Activated CD4-positive, alpha-beta T cell treated with anti-CD3 and anti-CD28 coated beads for 36 hours (primary cell): ENCODE results near the gene SPON2. TPM values are rescaled to one million over a fixed set of nuclear protein-coding genes. Genes with fewer than 3 reads are reported as not detected.

Experiments used
- ATAC-seq: fragments of 200-7000 bp; cut with Tn5 transposase; one replicate; pipeline ENCODE4 v1.10.0; 2021; ENCODE audit warnings: mild to moderate bottlenecking, moderate library complexity
- CTCF ChIA-PET: fragments of 350-600 bp; sonication (Branson Sonifier 250); formaldehyde crosslinking; loops from one replicate; lab custom pipeline; 2021; ENCODE audit warnings: antibody characterized with exemption; lab: Charles Lee
- POLR2A ChIA-PET: fragments of 350-600 bp; sonication (Branson Sonifier 250); formaldehyde crosslinking; loops from one replicate; lab custom pipeline; 2021; ENCODE audit warnings: antibody characterized with exemption, inconsistent platforms; lab: Charles Lee
- DNase-seq: peaks from one replicate; pipeline ENCODE4 v3.0.0-alpha.2; 2020
- H3K27ac Mint-ChIP-seq: one replicate; pipeline ENCODE4 v1.8.0; 2021; ENCODE audit warnings: mixed read lengths
- H3K27me3 Mint-ChIP-seq: one replicate; pipeline ENCODE4 v1.8.0; 2021; ENCODE audit warnings: mixed read lengths
- H3K36me3 Mint-ChIP-seq: one replicate; pipeline ENCODE4 v1.8.0; 2021; ENCODE audit warnings: low read depth, mixed read lengths
- H3K4me1 Mint-ChIP-seq: one replicate; pipeline ENCODE4 v1.8.0; 2021; ENCODE audit warnings: mixed read lengths
- H3K4me3 Mint-ChIP-seq: one replicate; pipeline ENCODE4 v1.8.0; 2021; ENCODE audit warnings: mild to moderate bottlenecking, moderate library complexity, mixed read lengths
- H3K9me3 Mint-ChIP-seq: one replicate; pipeline ENCODE4 v1.8.0; 2021; ENCODE audit warnings: low read depth, mixed read lengths
- intact Hi-C, 2 experiments: fragments of 100-400 bp; cut with DNase I in 1 of 2; cut with micrococcal nuclease in 1 of 2; formaldehyde crosslinking; loops; one replicate each; pipeline versions ENCODE4 v1.14.2 to v1.15.1; 2022 to 2024; cut with DNase I, micrococcal nuclease
- total RNA-seq, 2 experiments: library from RNA; stranded (reverse); gene quantifications; one replicate each; pipeline ENCODE4 v1.2.3, GENCODE V29; 2021

SPON2 gene
- total RNA-seq, 2 experiments from 2014 or later: 7.5 to 8.5 TPM

- peaks cover 28% of the 10 kb centered on the region for H3K4me1 Mint-ChIP-seq
- CTCF ChIA-PET: interaction anchor here (1.1 kb wide), 1 partner anchor 27 kb away, joined by 4 read pairs; no protein-coding TSS in a partner anchor
- H3K36me3 Mint-ChIP-seq: peaks cover 24% of the 10 kb centered on the region
- DNase-seq (no peak), ATAC-seq (no peak)
- no peak overlapping the region for H3K4me3 Mint-ChIP-seq
- H3K9me3 Mint-ChIP-seq: no peaks in the 10 kb centered on the region
- POLR2A ChIA-PET: no interaction called here
- H3K27me3 Mint-ChIP-seq: no peaks in the 10 kb centered on the region
- H3K27ac Mint-ChIP-seq: no peak overlapping the region
- intact Hi-C loops: loop anchor here in 1 of 2 experiments (5.0 kb wide), 1 partner anchor 47 kb away; no protein-coding TSS in a partner anchor
Measured at GRCh38 chr4:1214101-1215095, 42.0 kb upstream of the SPON2 start.

GRCh38 chr4:1213336-1213995 is 41.1 kb upstream of the SPON2 start:
- CTCF ChIA-PET: no interaction called here
- Mint-ChIP-seq H3K4me3 (no peak overlapping the region), H3K4me1 (peaks cover 21% of the 10 kb centered on the region), H3K27me3 (no peaks in the 10 kb centered on the region), H3K9me3 (no peaks in the 10 kb centered on the region), H3K27ac (no peak overlapping the region), H3K36me3 (peaks cover 17% of the 10 kb centered on the region)
- DNase-seq (no peak), ATAC-seq (no peak)
- intact Hi-C loops: no loop called here
- POLR2A ChIA-PET: no interaction called here

- DNase-seq (no peak), ATAC-seq (no peak)
- peaks cover 17% of the 10 kb centered on the region for H3K4me1 Mint-ChIP-seq
- intact Hi-C loops: no loop called here
- ChIA-PET POLR2A (no interaction called here), CTCF (interaction anchor here (0.6 kb wide), 1 partner anchor 376 kb away, joined by 3 read pairs; no protein-coding TSS in a partner anchor)
- peaks cover 13% of the 10 kb centered on the region for H3K36me3 Mint-ChIP-seq
- H3K4me3 Mint-ChIP-seq: no peak overlapping the region
- H3K9me3 Mint-ChIP-seq: no peaks in the 10 kb centered on the region
- H3K27me3 Mint-ChIP-seq: no peaks in the 10 kb centered on the region
- H3K27ac Mint-ChIP-seq: no peak overlapping the region
Measured at GRCh38 chr4:1212546-1213335, 40.4 kb upstream of the SPON2 start.

- Mint-ChIP-seq H3K27ac (no peak overlapping the region), H3K4me1 (peaks cover 10% of the 10 kb centered on the region), H3K4me3 (no peak overlapping the region)
Measured at GRCh38 chr4:1211891-1212545, 39.6 kb upstream of the SPON2 start.

GRCh38 chr4:1211371-1211770 is 39.0 kb upstream of the SPON2 start:
- Mint-ChIP-seq H3K36me3 (peaks cover 10% of the 10 kb centered on the region), H3K27me3 (no peaks in the 10 kb centered on the region), H3K27ac (no peak overlapping the region), H3K4me3 (no peak overlapping the region), H3K9me3 (no peaks in the 10 kb centered on the region), H3K4me1 (peaks cover 3% of the 10 kb centered on the region)
- intact Hi-C loops: no loop called here
- ChIA-PET POLR2A (no interaction called here), CTCF (no interaction called here)
- no peak for DNase-seq
- no peak for ATAC-seq

More at GRCh38 chr4:1211891-1212545, 39.6 kb upstream of the SPON2 start:
- Mint-ChIP-seq H3K27me3 (no peaks in the 10 kb centered on the region), H3K9me3 (no peaks in the 10 kb centered on the region), H3K36me3 (peaks cover 10% of the 10 kb centered on the region)
- ATAC-seq: no peak
- no peak for DNase-seq
- ChIA-PET POLR2A (no interaction called here), CTCF (interaction anchor here (0.6 kb wide), 1 partner anchor 376 kb away, joined by 3 read pairs; no protein-coding TSS in a partner anchor)
- intact Hi-C loops: no loop called here

GRCh38 chr4:1210971-1211370 is 38.6 kb upstream of the SPON2 start:
- DNase-seq (no peak), ATAC-seq (no peak)
- H3K4me1 Mint-ChIP-seq: no peaks in the 10 kb centered on the region
- H3K27ac Mint-ChIP-seq: no peak overlapping the region
- H3K36me3 Mint-ChIP-seq: peaks cover 10% of the 10 kb centered on the region
- intact Hi-C loops: no loop called here
- no peak overlapping the region for H3K4me3 Mint-ChIP-seq
- ChIA-PET POLR2A (no interaction called here), CTCF (no interaction called here)
- no peaks in the 10 kb centered on the region for H3K9me3 Mint-ChIP-seq
- no peaks in the 10 kb centered on the region for H3K27me3 Mint-ChIP-seq

GRCh38 chr4:1210241-1210841 is 38.0 kb upstream of the SPON2 start:
- ATAC-seq: no peak
- Mint-ChIP-seq H3K4me1 (no peaks in the 10 kb centered on the region), H3K9me3 (no peaks in the 10 kb centered on the region), H3K36me3 (peaks cover 6% of the 10 kb centered on the region), H3K27me3 (no peaks in the 10 kb centered on the region), H3K27ac (no peak overlapping the region), H3K4me3 (no peak overlapping the region)
- ChIA-PET CTCF (interaction anchor here (0.6 kb wide), 1 partner anchor 661 kb away, joined by 3 read pairs; no protein-coding TSS in a partner anchor), POLR2A (no interaction called here)
- DNase-seq: no peak
- intact Hi-C loops: no loop called here

GRCh38 chr4:1209821-1210220 is 37.4 kb upstream of the SPON2 start:
- intact Hi-C loops: no loop called here
- H3K27me3 Mint-ChIP-seq: no peaks in the 10 kb centered on the region
- no peaks in the 10 kb centered on the region for H3K9me3 Mint-ChIP-seq

GRCh38 chr4:1208970-1209704 is 36.8 kb upstream of the SPON2 start:
- Mint-ChIP-seq H3K4me1 (peaks cover 5% of the 10 kb centered on the region), H3K27ac (no peak overlapping the region), H3K9me3 (no peaks in the 10 kb centered on the region), H3K4me3 (no peak overlapping the region), H3K27me3 (no peaks in the 10 kb centered on the region), H3K36me3 (peaks cover 4% of the 10 kb centered on the region)
- ChIA-PET POLR2A (no interaction called here), CTCF (interaction anchor here (0.5 kb wide), 1 partner anchor 48 kb away, joined by 3 read pairs; no protein-coding TSS in a partner anchor)
- intact Hi-C loops: no loop called here
- DNase-seq (no peak), ATAC-seq (no peak)

More at GRCh38 chr4:1209821-1210220, 37.4 kb upstream of the SPON2 start:
- DNase-seq: no peak
- Mint-ChIP-seq H3K4me3 (no peak overlapping the region), H3K27ac (no peak overlapping the region), H3K36me3 (peaks cover 4% of the 10 kb centered on the region), H3K4me1 (peaks cover under 1% of the 10 kb centered on the region)
- no peak for ATAC-seq
- ChIA-PET POLR2A (no interaction called here), CTCF (interaction anchor here (0.6 kb wide), 1 partner anchor 661 kb away, joined by 3 read pairs; no protein-coding TSS in a partner anchor)
